HuH-7 (cell line): ENCODE results near the gene CAPN1.
"Not testable (repeated sequence)": the region's sequence is repeated elsewhere in the genome, so short reads cannot be mapped to it uniquely, and the experiment has no call there.

ENCODE experiments used
- DNase-seq: peaks from one replicate; pipeline ENCODE4 v3.0.0; 2011; ENCODE audit warnings: low spot score

Gene CAPN1

GRCh38 chr11:65181569-65182257 lies at the start of gene CAPN1:
Gene CAPN1, plus strand, starts transcription at chr11:65181928. Its CDS starts 774 bp downstream, at chr11:65182702.
- DNase-seq = peak; percentile 64

GRCh38 chr11:65132238-65132987 lies 49.3 kb upstream of the CAPN1 start:
- no peak for DNase-seq

- DNase-seq = no peak
Measured at GRCh38 chr11:65132988-65133700, 48.6 kb upstream of the CAPN1 start.

- DNase-seq = no peak
Measured at GRCh38 chr11:65133724-65134123, 48.0 kb upstream of the CAPN1 start.

- DNase-seq = peak; percentile 93
Measured at GRCh38 chr11:65134240-65134951, 47.3 kb upstream of the CAPN1 start, which contains the start of gene SYVN1. Gene SYVN1, minus strand, starts transcription at chr11:65134519. Its CDS starts 918 bp downstream, at chr11:65133601.

- DNase-seq = peak; percentile 98
Measured at GRCh38 chr11:65134952-65135632, 46.6 kb upstream of the CAPN1 start.

- no peak for DNase-seq
Measured at GRCh38 chr11:65135633-65136145, 46.0 kb upstream of the CAPN1 start.

- DNase-seq = no peak
Measured at GRCh38 chr11:65136515-65137096, 45.1 kb upstream of the CAPN1 start.

- DNase-seq = no peak
Measured at GRCh38 chr11:65141896-65142494, 39.7 kb upstream of the CAPN1 start.

GRCh38 chr11:65147352-65148075 lies 34.2 kb upstream of the CAPN1 start:
- no peak for DNase-seq

- DNase-seq = no peak
Measured at GRCh38 chr11:65148657-65149056, 33.1 kb upstream of the CAPN1 start.

- DNase-seq = not testable (repeated sequence)
Measured at GRCh38 chr11:65150131-65150508, 31.6 kb upstream of the CAPN1 start.

GRCh38 chr11:65150509-65151299 lies 31.0 kb upstream of the CAPN1 start:
- DNase-seq = no peak

GRCh38 chr11:65151331-65151899 lies 30.3 kb upstream of the CAPN1 start:
- DNase-seq = no peak

GRCh38 chr11:65152122-65152521 lies 29.6 kb upstream of the CAPN1 start:
- DNase-seq = no peak

- DNase-seq = no peak
Measured at GRCh38 chr11:65156256-65156655, 25.5 kb upstream of the CAPN1 start.

- DNase-seq = no peak
Measured at GRCh38 chr11:65156926-65157325, 24.8 kb upstream of the CAPN1 start.

- DNase-seq = no peak
Measured at GRCh38 chr11:65157336-65157735, 24.4 kb upstream of the CAPN1 start.

- DNase-seq = no peak
Measured at GRCh38 chr11:65159012-65159411, 22.7 kb upstream of the CAPN1 start.
